Activated CD4-positive, CD25-positive, alpha-beta regulatory T cell (primary cell): ENCODE results near the gene SLC4A5.

Experiments used
- DNase-seq, 4 experiments: peaks; one replicate each; lab custom pipeline; 2025; lab: John Stamatoyannopoulos, UW

The SLC4A5 gene

DNA sequence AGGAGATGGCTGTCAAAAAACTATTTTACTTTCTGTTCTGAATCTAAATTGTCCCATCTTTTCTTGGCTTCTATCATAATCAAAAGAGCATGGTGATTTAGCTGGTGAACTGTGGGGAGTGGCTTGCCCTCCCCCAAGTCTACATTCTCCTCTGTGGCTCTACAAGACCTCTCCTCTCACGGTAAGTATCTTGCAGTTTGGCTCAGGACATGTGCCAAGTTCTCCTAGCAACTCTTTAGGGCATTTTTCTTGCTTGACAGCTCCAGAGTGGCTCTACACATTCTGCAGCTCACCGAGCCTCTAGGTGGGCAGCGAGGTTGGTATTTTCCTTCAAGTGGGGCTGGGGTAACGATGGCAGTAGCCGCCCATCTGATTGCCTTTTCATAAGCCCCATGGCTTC is 29.1 kb downstream of the SLC4A5 start:
- DNase-seq, result no peak

DNA sequence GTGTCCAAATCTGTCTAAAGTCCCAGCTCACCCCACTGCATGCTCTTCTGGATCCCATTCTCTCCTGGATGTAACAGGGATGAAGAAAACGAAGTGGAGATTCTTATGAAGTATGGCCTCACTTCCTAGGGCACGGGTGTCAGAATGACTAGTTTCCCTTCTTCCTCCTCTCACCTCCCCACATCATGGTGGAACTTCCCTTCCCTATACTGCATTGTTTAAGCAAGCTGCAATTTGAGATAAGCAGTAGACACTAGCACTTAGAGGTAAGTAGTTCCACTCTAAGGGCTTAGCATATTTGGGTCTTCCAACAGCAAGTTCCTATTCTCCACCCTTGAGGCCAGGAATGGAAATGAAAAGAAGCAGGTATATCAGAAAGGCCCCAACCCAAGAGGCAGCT is 29.7 kb downstream of the SLC4A5 start:
- DNase-seq, result no peak

DNA sequence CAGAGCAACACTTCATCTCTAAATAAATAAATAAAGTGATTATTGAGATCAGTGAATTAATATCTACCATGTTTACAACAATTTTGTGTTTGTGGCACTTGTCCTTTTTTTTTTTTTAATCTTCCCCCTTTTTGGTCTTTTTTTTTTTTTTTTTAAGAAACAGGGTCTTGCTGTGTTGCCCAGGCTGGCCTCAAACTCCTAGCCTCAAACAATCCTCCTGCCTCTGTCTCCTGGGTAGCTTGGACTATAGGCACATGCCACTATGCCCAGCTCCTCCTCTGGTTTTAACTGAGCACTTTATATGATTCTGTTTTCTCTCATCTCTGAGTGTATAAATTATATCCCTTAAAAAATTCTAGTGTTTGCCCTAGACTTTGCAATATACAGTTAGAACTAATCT is 30.3 kb downstream of the SLC4A5 start:
- no peak for DNase-seq

DNA sequence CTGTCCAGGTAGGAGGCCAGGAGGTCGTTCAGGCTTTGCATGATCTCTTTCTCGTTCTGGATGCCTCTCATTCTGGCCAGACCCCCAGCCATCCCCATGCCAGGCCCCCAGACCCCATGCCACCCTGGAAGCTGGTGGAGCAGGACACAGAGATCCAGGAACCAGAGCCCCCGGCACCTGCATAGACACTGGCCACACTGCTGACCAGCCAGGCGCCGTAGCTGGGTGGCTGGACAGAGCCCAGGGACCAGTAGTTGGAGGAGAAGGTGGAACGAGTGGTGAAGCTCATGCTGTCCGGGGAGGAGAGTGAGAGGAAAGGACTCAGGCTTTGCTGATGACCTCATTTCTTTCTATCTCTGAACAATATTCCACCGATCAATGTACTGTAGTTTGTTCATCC is 35.5 kb downstream of the SLC4A5 start:
- DNase-seq, result no peak

DNA sequence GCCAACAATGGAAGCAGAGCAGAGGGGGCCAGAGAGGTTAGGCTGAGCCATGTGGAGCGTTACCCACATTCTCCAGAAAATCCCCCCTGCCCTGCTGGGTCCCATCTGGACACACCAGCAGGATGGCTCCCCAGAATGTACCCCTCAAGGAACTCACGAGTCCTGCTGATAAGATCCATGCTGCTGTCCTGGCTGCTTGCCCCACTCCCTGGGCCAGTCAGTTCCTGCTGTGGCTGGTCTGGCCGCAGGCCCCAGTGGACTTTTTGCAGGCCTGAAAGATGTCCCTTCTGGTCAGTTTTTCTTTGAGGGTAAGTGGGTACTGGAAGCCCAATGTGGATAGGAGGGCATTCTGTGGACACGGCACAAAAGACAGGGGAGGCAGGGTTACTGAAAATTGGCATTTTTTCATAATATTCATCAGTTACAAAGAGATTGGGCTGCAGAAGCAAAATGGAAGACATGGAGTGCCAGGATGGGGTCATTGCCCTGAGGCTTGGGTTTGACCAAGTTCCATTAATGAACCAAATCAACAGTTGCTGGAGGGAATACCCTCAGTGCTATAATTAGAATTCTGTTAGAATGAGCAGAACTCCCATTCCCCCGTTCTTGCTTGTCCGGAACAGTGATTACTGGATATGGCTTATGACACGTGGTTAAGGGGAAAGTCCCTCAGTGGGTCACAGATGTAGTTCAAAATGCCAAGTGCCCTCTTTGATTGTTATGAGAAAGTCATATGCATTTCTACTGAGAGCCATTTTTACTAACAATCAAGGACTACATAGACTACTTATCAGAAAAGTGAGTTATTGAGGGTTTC is 38.7 kb downstream of the SLC4A5 start:
- no peak for DNase-seq

DNA sequence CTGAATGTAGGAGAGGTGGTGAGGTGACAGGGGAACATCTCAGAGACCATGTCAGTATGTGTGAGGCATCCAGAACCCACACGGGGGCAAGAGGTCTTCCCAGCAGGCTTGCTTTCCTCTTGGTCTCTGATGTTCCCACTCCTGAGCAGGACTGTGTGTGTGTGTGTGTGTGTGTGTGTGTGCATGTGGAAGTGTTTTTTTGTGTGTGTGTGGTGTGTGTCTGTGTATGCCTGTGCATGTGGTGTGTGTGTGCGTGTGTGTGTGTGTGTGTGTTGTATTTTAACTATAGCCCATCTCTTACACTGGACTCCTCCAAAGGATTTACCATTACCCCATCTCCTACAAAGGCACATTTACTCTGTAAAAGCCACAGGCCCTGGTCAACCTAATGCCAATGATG is 40.4 kb downstream of the SLC4A5 start:
- no peak for DNase-seq

DNA sequence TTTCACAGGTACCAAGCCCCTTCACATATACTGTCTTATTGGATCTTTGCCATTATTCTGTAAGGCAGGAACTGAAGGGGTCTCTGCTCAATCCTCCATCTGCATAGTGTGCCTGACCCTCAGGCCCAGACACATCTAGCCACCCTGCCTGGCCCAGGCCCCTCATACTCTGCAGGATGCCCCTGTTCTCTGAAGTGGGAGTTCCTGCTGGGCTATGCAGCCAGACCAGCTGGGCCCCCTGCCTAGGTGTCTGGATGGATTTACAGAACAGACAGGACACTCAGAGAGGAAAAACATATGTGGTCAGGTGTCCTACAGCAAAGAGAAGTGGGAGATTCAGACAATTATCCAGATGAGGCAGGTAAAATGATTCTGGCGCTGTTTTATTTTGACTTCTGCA is 42.0 kb downstream of the SLC4A5 start:
- no peak for DNase-seq

DNA sequence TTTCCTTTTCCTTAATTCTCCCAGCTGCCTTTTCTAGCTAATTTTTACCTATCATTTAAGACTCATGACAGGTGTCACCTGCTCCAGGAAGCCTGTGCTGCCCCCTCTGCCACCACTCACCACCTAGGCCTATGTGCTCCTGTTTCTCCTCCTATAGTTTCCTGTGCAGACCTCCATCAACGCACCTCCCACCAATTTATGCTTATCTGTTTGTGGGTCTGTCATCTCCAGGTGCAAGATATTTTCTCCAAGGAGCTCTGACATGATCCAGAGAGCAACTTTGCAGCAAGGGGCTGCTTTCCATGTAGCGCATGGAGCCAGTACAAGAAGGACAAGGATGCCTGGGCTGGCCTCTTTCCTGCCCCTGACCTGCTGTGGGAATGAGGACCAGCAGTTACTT is 42.7 kb downstream of the SLC4A5 start:
- DNase-seq, result no peak

DNA sequence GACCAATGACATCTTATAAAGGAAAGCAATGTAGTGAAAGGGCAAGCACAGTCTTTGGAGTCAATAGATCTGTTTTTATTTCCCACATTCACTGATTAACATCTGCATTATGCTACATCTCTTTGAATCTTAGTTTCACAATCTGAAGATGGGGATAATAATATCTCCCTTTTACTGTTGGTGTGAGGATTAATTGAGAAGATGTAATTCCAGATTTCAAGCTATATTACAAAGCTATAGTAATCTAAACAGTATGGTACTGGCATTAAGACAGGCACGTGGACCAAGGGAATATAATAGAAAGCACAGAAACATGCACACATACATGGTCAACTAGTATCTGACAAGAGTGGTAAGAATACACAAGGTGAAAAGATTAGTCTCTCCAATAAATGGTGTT is 45.3 kb downstream of the SLC4A5 start:
- DNase-seq, result no peak

DNA sequence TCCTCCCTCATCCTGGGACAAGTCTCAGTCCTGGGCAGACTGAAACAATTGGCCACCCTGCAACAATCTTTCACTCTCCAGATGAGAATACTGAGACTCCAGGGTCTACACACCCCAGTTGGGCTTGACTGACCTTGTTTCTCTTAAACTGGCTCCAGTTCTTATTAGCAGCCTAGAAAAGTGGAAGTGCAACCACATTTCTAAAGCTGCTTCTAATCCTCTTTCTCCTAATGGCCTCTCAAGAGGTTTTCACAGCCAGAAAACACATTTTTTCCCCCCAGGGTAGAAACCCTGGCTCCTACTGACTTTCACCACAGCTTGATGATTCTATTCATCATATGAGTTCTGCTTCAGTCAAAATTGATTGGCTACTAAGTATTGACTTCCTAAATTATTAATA is 45.8 kb downstream of the SLC4A5 start:
- DNase-seq, result no peak

DNA sequence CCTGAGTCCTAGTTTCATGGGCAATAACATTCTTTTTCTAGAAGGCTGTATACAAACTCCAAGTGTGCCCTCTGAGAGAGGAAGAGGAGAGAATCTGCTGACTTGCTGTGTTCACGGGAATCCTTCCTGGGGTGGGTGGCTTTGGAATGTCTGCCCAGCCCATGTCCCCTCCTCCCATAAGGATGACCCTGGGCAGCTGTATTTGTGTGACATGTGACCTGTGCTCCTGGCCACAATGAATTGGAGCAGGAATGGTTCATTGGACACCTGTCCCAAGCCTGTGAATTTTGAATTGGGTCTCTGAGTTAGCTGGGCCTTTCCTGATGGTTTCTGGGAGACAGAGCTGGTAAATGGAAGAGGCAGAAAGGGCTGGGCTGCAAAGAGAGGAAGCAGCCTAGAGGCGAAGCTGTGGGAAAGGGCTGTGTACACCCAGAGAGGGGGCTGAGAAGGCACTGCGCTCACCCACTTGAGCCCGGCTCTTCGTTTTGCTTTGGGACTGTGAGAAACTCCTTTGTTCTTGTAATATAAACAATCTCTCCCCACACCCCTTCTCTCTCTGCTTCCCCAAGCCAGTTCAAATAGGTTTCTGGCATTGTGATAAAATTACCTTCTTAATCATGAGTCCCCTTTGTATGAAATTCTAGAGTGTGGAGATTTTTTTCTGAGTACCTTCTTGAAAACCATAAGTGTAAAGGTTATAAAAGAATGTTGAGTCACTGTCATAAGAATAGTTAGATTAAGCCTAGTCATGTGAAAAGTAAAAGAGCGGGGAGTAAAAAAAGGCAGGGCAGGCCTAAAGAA is 49.8 kb downstream of the SLC4A5 start:
- DNase-seq, result no peak

DNA sequence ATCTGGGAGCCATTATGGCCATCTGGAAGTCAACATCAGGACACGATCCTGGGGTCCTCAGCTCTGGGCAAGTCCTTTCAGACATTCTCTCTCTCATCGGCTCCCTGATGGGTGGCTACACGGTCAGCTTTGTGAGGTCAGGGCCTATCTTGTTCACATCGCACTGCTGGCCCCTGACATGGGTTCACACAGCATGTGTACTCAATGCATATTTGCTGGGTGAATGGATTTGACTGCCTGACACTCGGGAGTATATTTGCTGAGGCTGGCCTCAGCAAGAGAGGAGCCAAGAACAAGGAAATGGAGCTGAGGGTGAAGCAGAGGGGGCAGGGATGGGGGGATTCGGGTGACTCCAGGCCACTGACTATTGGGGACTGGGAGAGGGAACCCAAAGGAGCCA is 50.5 kb downstream of the SLC4A5 start:
- DNase-seq, result no peak

DNA sequence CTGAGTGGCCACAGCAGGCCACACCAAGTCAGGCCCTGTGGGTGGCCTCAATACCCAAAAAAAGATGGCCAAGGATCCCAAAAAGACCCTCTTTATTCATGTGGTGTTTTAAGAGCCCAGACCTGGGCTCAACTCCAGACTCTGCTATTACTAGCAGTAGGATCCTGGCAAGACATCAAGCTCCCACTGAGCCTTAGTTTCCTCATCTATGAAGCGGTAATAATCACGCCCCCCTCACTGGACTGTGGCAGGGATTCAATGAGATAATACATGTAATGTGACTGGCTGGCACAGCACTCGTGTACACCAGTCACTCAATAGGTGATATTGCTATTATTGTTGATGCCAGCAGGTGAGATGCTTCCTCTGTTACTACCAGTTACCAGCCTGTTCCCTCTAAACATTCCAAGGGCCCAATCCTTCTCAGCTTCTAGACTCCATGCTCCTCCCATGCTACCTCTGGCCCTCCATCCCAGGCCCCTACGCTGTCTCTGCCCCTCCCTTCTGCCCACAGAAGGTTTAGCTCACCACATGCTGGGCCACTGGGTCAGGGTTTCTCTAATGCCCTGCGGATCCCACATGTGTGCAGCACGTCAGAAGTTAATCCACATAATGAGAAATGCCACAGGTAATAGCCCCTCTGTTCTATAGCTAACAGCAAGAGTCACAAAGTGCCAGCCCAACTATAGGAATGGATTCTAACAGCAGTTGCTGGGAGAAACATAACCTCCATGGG is 51.2 kb downstream of the SLC4A5 start:
- DNase-seq, result no peak

DNA sequence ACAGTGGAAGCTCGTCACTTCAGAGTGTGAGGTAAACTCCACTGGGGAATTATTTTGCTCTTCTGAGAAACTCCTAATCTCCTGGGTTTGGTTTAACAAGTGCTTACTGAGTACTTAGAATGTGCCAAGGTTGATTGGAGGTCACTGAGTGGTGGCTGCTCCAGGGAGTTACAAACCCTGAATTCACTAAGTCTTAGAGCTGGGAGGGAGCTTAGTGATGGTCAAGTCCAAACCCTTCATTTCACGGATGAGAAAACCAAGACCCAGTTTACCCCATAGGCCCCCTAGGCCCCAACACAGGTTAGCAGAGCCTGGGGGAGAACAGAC is 52.0 kb downstream of the SLC4A5 start:
- no peak for DNase-seq

DNA sequence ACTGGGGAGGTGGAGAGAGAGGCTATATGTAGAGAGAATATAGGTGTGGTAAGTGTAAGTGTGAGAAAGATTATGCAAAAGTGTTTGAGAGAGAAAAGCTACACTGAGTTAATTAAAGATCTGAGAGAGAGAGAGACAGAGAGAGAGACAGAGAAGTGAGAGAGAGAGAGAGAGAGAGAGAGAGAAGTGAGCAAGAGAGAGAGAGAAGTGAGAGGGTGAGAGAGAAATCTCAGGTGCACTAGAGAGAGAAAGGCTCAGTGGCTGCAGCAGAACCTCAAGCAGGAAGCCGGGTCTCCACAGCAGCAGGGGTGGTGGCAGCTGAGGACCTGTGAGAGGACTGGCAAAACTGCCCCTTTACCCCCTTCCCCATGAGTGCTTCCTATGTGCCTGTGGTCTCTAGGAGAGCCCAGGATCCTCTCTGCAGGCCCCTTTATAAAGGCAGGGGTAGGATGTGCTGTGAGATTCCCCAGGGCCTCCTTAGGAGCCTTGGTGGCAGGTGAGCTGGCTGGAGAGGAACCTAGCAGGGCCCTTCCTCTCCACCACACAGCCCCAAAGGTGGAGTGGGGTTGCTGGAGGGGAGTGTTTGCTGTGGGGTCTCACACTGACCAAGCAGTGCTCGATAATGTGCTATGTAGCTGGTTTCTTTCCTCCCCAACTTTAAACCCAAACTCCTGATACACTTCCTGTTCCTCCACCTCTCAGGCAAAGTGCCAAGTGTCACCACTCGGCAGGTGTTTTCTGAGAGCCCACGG is 52.6 kb downstream of the SLC4A5 start:
- DNase-seq, result peak in 2 of 4 experiments; percentile 5 to 43

DNA sequence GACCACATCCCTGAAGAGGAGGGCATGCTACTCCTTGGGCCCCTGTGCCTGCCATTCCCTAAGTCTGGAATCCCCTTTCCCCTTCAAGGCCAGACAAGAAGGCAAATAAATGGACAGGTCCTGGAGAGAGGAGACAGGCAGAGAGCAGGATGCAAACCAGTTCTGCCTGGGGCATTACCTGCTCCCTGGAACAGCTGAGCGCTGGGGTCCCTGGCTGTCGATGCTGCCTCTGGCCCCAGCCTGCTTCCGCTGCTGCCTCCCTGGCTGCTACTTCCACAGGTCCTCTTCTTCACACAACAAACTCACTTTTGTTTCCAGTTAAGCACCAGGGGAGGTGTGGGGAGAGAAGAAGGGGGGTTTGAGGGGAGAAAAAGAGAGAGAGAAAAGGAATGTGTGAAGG is 53.1 kb downstream of the SLC4A5 start:
- DNase-seq, result no peak

DNA sequence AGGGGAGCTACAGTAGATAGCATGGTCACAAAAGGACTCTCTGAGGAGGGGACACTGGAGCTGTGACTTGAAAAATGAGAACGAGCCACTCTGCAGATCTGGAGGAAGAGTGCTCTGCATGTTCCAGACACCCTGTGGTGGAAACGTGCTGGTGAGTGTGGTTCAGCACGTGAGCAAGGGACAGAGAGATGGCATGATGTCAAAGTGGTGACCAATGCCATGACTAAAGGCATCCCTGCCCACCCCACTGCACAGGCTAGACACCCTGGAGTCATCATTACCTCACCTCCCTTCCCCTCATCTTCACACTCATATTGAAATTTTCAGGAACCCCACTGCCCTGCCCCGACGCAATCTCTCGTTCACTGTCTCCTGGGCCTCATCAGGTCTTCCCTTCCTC is 56.5 kb downstream of the SLC4A5 start:
- DNase-seq, result no peak

DNA sequence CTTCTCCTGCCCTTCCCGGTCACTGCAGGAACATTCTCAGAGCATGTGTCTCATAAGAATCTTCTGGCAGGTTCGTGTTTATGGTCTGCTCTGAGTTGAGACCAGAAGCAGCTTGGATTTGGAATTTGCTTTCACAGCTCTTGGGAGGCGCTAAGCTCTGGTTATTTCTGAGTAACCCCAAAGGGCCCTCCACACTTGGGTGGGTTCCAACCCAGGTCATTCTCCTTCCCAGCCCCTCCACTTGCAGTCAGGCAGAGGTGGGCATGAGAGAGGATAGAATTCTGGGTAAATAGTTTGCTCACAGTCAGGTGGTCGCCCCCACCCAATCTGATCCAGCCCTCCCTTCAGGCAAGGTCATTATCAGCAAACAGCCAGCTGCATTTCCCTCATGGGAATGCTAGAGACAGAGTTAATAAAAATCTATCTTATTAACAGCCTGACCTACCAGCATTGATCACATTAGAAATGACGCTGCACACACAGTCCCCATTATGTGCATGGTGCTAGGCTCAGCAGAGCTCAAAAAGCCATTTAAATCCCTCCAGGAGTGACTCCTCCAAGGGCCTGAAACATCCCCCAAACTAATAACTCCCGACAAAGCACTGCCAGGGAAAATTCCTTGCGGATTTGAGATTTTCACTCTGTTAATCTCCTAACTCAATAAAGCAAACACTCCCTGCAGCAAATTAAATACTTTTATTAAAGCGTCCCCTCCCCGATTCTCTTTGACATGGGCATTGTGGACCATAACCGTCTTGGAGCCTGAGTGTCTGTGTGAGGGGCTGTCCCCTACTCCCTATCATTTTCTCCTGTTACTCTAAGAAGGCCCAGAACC is 61.9 kb downstream of the SLC4A5 start:
- no peak for DNase-seq

DNA sequence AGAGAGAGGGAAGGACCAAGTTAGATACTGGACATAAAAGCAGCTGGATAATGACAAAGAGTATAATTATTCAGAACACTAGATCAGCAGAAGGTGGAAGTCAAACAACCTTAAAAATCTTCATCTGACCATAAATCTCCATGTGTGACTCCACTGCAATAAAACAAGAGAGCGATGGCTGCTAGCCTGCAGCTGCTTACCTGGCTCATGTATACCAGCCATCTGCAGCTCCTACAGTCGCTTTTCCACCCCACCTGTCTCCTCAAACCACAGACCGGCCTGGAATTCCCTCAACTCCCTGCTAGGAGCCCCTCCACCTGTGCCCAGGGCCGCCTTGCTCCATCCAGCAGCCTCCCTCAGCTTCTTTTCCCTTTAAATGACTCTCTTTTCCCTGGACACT is 64.5 kb downstream of the SLC4A5 start:
- DNase-seq, result no peak

DNA sequence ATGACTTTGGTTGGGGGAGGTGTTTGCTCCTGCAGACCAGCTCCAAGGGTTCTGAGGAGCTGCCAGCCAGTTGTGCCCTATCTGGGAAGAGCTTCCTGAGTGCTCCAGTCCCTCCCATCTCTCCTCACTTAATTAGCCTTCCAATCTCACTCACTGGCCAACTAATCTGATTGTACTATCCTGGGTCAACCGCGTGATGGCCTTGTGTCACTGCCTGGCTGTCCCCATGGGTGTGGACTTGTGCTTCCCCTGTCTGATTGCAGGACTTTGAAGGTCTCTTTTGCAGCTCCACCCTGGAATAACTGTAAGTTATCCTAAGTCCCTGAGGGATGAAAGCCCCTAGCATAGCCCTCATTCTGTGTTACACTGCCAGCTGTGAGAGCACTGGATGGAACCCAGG is 65.0 kb downstream of the SLC4A5 start:
- DNase-seq, result no peak

DNA sequence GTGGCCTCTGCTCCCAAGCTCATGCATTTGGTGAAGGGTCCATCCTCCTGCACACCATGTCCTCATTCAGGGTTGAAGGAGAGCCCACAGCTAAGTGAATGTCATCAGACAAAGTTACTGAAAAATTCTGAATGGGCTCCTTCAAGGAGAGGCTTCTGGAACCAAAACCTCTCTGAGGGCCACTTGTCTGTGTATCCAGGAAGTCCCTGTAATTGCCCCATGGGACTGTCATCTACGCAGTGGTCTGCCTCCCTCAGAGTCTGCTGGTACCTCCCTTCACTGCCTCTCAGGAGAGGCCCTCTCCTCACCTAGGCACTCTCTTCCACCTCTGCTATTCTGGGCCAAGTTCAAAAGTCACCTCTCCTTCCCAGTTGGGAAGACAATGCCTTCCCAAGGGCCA is 68.0 kb downstream of the SLC4A5 start:
- DNase-seq, result no peak
